SH-SY5Y (cell line): Measurements from ENCODE around the gene MT4.

Experiments
- GATA2 ChIP-seq: IDR thresholded peaks from 2 replicates; pipeline ENCODE4 v1.6.1; 2011; ENCODE audit warnings: mild to moderate bottlenecking, low read depth, low read length
- GATA3 ChIP-seq: IDR thresholded peaks from 2 replicates; pipeline ENCODE4 v1.6.1; 2011; ENCODE audit warnings: low read depth, mild to moderate bottlenecking, low read length, moderate library complexity

- TF ChIP-seq GATA3 (no peak), GATA2 (no peak)
Observed at GRCh38 chr16:56549744-56550385, 15.0 kb upstream of the MT4 start.
